GM12874 (cell line): Measurements from ENCODE around the gene GNAI1.

Source experiments
- CTCF ChIP-seq: IDR thresholded peaks from 2 replicates; pipeline ENCODE4 v1.5.1; 2011; ENCODE audit warnings: low read depth, mild to moderate bottlenecking, control low read depth, low read length, moderate library complexity; ENCODE audit not compliant: insufficient read depth

Gene GNAI1

GRCh38 chr7:80204454-80204853 lies 69.8 kb downstream of the GNAI1 start:
- no peak for TF ChIP-seq CTCF

GRCh38 chr7:80204919-80205318 lies 70.3 kb downstream of the GNAI1 start:
- no peak for TF ChIP-seq CTCF

- TF ChIP-seq CTCF, result no peak
These were observed 72.1 kb downstream of the GNAI1 start for GRCh38 chr7:80206763-80207162.

GRCh38 chr7:80207501-80207900 lies 72.9 kb downstream of the GNAI1 start:
- TF ChIP-seq CTCF, result no peak

GRCh38 chr7:80208700-80209099 lies 74.1 kb downstream of the GNAI1 start:
- no peak for TF ChIP-seq CTCF

- no peak for TF ChIP-seq CTCF
These were observed 75.8 kb downstream of the GNAI1 start for GRCh38 chr7:80210400-80210799.

GRCh38 chr7:80213814-80214213 lies 79.2 kb downstream of the GNAI1 start:
- TF ChIP-seq CTCF, result no peak

- TF ChIP-seq CTCF, result no peak
These were observed 81.1 kb downstream of the GNAI1 start for GRCh38 chr7:80215734-80216133.
